Right atrium auricular region (tissue), 2 donors: ENCODE data around the gene ADRA2C. TPM values are rescaled to one million over a fixed set of nuclear protein-coding genes. Genes with fewer than 3 reads are reported as not detected.

Experiments
- DNase-seq: peaks from one replicate; pipeline ENCODE4 v3.0.0-alpha.2; 2019; ENCODE audit warnings: low spot score
- H3K27ac ChIP-seq, 2 donors: fragments of 200-600 bp; sonication (generic); 1 replicate in 1 of 2; 2 replicates in 1 of 2; pipeline ENCODE4 v1.5.1; 2016 to 2019
- H3K27me3 ChIP-seq, 2 donors: fragments of 200-600 bp; sonication (generic); one replicate each; pipeline versions ENCODE4 v1.5.1 to v1.6.0; 2017 to 2019
- H3K36me3 ChIP-seq: fragments of 200-600 bp; sonication (generic); one replicate; pipeline ENCODE4 v1.5.1; 2016
- H3K4me1 ChIP-seq, 2 donors: fragments of 200-600 bp; sonication (generic); one replicate each; pipeline versions ENCODE4 v1.5.1 to v1.6.0; 2017 to 2019
- H3K4me3 ChIP-seq, 2 donors: fragments of 200-600 bp; sonication (generic); 1 replicate in 1 of 2; 2 replicates in 1 of 2; pipeline ENCODE4 v1.5.1; 2017 to 2019; ENCODE audit warnings: mild to moderate bottlenecking in 1 of 2, moderate library complexity in 1 of 2
- H3K9me3 ChIP-seq, 2 donors: fragments of 200-600 bp; sonication (generic); one replicate each; pipeline ENCODE4 v1.5.1; 2019
- total RNA-seq, 2 donors: library from RNA; depleted of rRNA; stranded (reverse); fragments of >200 nt; gene quantifications; one replicate each; pipeline ENCODE4 v1.1.0, GENCODE V29; 2016
- TF ChIP-seq, protein P1 (sequence below), 2 donors: fragments of 200-600 bp; sonication (generic); IDR thresholded peaks; one replicate each; pipeline ENCODE4 v1.5.1; 2019; ENCODE audit warnings: antibody characterized with exemption in 2 of 2

Gene ADRA2C
- total RNA-seq, 2 donors from 2014 or later = 2.6 to 3.1 TPM

DNA sequence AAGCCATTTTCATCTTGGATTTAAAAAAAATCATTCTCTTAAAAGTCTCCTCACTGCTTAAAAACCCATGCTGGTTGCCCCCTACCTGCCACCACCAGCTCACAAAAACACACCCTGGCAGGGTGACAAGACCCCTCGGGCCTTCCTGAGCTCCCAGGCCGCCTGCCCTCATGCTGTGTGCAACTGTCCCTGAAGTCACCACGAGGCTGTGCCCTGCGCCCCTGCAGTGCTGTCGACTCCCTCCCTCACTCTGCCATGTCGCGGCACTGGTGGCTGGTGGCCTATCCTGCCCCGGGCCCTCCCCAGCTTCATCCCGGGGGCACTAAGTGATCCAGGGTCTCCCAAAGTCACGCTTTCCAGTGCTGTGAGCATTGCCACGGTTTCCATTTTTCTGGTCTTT is 46.3 kb upstream of the ADRA2C start:
- Histone ChIP-seq H3K27me3 (no peaks in the 10 kb centered on the region), H3K4me3 (no peak overlapping the region)
- TF ChIP-seq, protein P1, sequence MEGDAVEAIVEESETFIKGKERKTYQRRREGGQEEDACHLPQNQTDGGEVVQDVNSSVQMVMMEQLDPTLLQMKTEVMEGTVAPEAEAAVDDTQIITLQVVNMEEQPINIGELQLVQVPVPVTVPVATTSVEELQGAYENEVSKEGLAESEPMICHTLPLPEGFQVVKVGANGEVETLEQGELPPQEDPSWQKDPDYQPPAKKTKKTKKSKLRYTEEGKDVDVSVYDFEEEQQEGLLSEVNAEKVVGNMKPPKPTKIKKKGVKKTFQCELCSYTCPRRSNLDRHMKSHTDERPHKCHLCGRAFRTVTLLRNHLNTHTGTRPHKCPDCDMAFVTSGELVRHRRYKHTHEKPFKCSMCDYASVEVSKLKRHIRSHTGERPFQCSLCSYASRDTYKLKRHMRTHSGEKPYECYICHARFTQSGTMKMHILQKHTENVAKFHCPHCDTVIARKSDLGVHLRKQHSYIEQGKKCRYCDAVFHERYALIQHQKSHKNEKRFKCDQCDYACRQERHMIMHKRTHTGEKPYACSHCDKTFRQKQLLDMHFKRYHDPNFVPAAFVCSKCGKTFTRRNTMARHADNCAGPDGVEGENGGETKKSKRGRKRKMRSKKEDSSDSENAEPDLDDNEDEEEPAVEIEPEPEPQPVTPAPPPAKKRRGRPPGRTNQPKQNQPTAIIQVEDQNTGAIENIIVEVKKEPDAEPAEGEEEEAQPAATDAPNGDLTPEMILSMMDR (IDR thresholded peaks at IDR 0.05) = no peak

GRCh38 chr4:3720466-3720865 is 45.7 kb upstream of the ADRA2C start:
- H3K4me3 ChIP-seq = no peak overlapping the region
- no peak overlapping the region for H3K27ac ChIP-seq
- TF ChIP-seq, protein P1 (IDR thresholded peaks at IDR 0.05) = no peak
- H3K4me1 ChIP-seq = no peaks in the 10 kb centered on the region
- no peak for DNase-seq
- no peaks in the 10 kb centered on the region for H3K27me3 ChIP-seq
- peaks cover 0 to 14% of the 10 kb centered on the region in 2 donors for H3K9me3 ChIP-seq
- no peaks in the 10 kb centered on the region for H3K36me3 ChIP-seq

More for the DNA sequence above, 46.3 kb upstream of the ADRA2C start:
- H3K9me3 ChIP-seq = peaks cover 0 to 14% of the 10 kb centered on the region in 2 donors
- no peaks in the 10 kb centered on the region for H3K36me3 ChIP-seq
- no peak for DNase-seq
- H3K27ac ChIP-seq = no peak overlapping the region
- H3K4me1 ChIP-seq = no peaks in the 10 kb centered on the region

DNA sequence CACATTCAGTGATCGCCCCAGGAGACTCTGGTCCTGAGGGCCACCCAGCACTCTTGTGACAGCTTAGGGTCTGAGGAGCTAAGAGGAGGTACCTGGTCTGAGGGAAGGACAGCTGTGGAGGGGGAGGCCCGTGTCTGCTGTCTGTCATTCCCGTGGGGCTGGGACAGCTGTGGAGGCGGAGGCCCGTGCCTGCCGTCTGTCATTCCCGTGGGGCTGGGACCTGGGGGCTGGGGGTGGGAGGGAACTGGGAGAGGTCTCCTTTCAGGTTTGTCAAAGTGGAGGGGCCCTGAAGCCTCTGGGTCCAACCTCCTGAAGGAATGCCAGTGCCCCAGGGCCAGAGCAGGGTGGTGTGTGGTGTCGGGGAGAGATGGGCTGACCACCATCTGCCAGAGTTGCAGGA is 45.0 kb upstream of the ADRA2C start:
- H3K36me3 ChIP-seq = no peaks in the 10 kb centered on the region

DNA sequence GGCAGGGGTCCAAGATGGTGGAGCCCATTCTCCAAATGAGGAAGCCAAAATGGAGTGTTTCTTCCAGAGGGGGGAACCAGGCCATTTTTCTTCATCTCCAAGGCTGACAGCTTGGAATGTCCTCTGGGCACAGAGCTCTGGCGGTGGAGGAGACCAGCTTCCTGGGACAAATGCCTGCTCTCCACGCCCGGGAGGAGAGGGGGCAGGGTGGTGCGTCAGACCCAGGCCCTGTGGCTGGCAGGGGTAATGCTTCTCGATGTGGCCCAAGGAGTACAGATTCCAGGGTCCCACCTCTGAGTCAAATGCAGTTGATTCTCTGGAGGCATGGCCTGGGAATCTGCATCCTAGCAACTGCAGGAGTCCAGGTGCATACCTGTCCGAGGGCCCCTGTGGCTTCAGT is 44.6 kb upstream of the ADRA2C start:
- Histone ChIP-seq H3K36me3 (no peaks in the 10 kb centered on the region), H3K9me3 (peaks cover 0 to 14% of the 10 kb centered on the region in 2 donors), H3K4me1 (no peaks in the 10 kb centered on the region), H3K27me3 (no peaks in the 10 kb centered on the region), H3K4me3 (no peak overlapping the region), H3K27ac (no peak overlapping the region)
- TF ChIP-seq, protein P1 (IDR thresholded peaks at IDR 0.05) = no peak
- DNase-seq = no peak

More for the DNA sequence above, 45.0 kb upstream of the ADRA2C start:
- peaks cover 0 to 14% of the 10 kb centered on the region in 2 donors for H3K9me3 ChIP-seq
- TF ChIP-seq, protein P1 (IDR thresholded peaks at IDR 0.05) = no peak
- no peak for DNase-seq
- no peaks in the 10 kb centered on the region for H3K27me3 ChIP-seq
- no peak overlapping the region for H3K4me3 ChIP-seq
- H3K27ac ChIP-seq = no peak overlapping the region
- no peaks in the 10 kb centered on the region for H3K4me1 ChIP-seq

DNA sequence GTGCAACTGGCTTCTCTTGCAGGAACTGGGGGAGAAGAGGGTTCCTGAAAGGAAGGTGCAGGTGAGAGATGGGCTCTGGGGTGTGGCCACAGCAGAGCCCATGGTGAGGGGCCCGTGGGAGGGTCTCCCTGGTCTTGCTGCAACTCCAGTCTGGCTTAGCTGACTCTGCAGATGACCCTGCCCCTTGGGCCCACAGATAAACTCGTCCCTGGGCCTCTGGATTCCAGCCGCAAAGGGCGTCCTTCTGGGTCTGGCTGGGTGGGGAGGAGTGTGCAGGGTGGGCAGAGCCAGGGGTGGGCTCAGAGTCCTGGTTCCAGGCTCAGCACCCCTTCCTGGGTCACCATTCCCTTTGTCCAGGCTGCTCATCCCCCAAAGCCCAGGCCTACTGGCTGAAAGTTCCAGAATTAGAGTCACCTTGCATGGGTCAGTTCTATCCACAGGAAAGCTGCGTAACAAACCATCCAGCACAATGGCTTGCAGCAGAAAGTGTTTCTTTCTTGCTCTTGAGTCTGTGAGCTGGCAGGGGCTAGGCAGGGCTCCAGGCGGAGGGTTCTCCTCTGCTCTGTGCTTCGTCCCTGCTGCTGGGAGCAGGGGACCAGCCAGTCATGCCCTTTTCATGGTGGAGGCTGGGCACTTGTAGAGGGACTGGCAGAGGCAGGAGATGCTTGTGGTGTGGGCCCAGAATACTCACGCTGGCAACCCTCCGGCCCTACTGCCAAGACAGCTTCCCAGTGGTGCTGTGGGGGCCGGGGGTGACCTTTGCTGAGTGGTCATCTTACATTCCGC is 43.5 kb upstream of the ADRA2C start:
- DNase-seq = no peak
- no peaks in the 10 kb centered on the region for H3K36me3 ChIP-seq

More for the DNA sequence above, 43.5 kb upstream of the ADRA2C start:
- Histone ChIP-seq H3K4me1 (no peaks in the 10 kb centered on the region), H3K9me3 (peaks cover 0 to 13% of the 10 kb centered on the region in 2 donors), H3K4me3 (no peak overlapping the region), H3K27ac (no peak overlapping the region), H3K27me3 (no peaks in the 10 kb centered on the region)
- TF ChIP-seq, protein P1 (IDR thresholded peaks at IDR 0.05) = no peak
